Mucosa of descending colon (tissue), 3 donors: ENCODE measurements around the gene CALN1. TPM values are rescaled to one million over a fixed set of nuclear protein-coding genes. Genes with fewer than 3 reads are reported as not detected.

Experiments used
- ATAC-seq: fragments of 200-7000 bp; cut with Tn5 transposase; one replicate; pipeline ENCODE4 v1.9.1; 2020; ENCODE audit warnings: mild to moderate bottlenecking, moderate library complexity
- DNase-seq, 3 donors: peaks; one replicate each; pipeline ENCODE4 v3.0.0-alpha.2; 2020
- H3K36me3 ChIP-seq: fragments of 200-600 bp; one replicate; pipeline ENCODE4 v1.8.0; 2021; ENCODE audit warnings: low read depth, mild to moderate bottlenecking
- H3K4me1 ChIP-seq: fragments of 200-600 bp; one replicate; pipeline ENCODE4 v1.8.0; 2021; ENCODE audit warnings: low read depth, mild to moderate bottlenecking
- H3K4me3 ChIP-seq: fragments of 200-600 bp; one replicate; pipeline ENCODE4 v1.8.0; 2021; ENCODE audit warnings: mild to moderate bottlenecking
- H3K9me3 ChIP-seq: fragments of 200-600 bp; one replicate; pipeline ENCODE4 v1.8.0; 2021; ENCODE audit warnings: mild to moderate bottlenecking
- CTCF ChIP-seq: fragments of 200-600 bp; IDR thresholded peaks from one replicate; pipeline ENCODE4 v1.8.0; 2022; ENCODE audit warnings: antibody characterized with exemption, mild to moderate bottlenecking
- intact Hi-C, 2 donors: fragments of 100-400 bp; cut with DNase I in 1 of 2; cut with micrococcal nuclease in 1 of 2; formaldehyde crosslinking; loops; one replicate each; pipeline versions ENCODE4 v1.11.0 to v1.11.1; 2022; cut with DNase I, micrococcal nuclease
- total RNA-seq, 3 donors: library from RNA; stranded (reverse); fragmentation: NEBNext Ultra II Directional in 2 of 3; extraction: Animal tissue kit (Norgen Biotek cat#: 25700) in 2 of 3; gene quantifications; one replicate each; pipeline versions ENCODE4 v1.2.1 to v1.2.4, GENCODE V29; 2021 to 2023
- donor health status: DM: no; HTN: no; CAD: no; lungs with moderate emphysema.
- donor health status: DM: no; HTN: no; CAD: no.
- donor health status: DM: no; HTN: yes; CAD: no.

Gene CALN1
- total RNA-seq, 3 donors from 2014 or later: not detected

- H3K9me3 ChIP-seq: peaks cover 6% of the 10 kb centered on the region
- H3K36me3 ChIP-seq: no peaks in the 10 kb centered on the region
- ATAC-seq: no peak
- H3K4me1 ChIP-seq: no peaks in the 10 kb centered on the region
- no peak for DNase-seq
- intact Hi-C loops: no loop called here
- no peak for TF ChIP-seq CTCF
- no peak overlapping the region for H3K4me3 ChIP-seq
Measured at GRCh38 chr7:72183835-72184234, 228.3 kb downstream of the CALN1 start.

- H3K4me3 ChIP-seq: no peak overlapping the region
- no peaks in the 10 kb centered on the region for H3K36me3 ChIP-seq
- no peak for TF ChIP-seq CTCF
- DNase-seq (no peak), ATAC-seq (no peak)
- H3K4me1 ChIP-seq: no peaks in the 10 kb centered on the region
- peaks cover 7% of the 10 kb centered on the region for H3K9me3 ChIP-seq
- intact Hi-C loops: no loop called here
Measured at GRCh38 chr7:72182036-72182435, 230.1 kb downstream of the CALN1 start.

- peaks cover 34% of the 10 kb centered on the region for H3K9me3 ChIP-seq
- TF ChIP-seq CTCF: no peak
- no peak for DNase-seq
- intact Hi-C loops: no loop called here
- no peak for ATAC-seq
- no peak overlapping the region for H3K4me3 ChIP-seq
- H3K4me1 ChIP-seq: no peaks in the 10 kb centered on the region
- no peaks in the 10 kb centered on the region for H3K36me3 ChIP-seq
Measured at GRCh38 chr7:72176875-72177274, 235.3 kb downstream of the CALN1 start.

GRCh38 chr7:72170475-72170874, 241.7 kb downstream of the CALN1 start:
- no peak for TF ChIP-seq CTCF
- peaks cover 44% of the 10 kb centered on the region for H3K9me3 ChIP-seq
- no peak for DNase-seq
- H3K36me3 ChIP-seq: no peaks in the 10 kb centered on the region
- intact Hi-C loops: no loop called here
- H3K4me1 ChIP-seq: no peaks in the 10 kb centered on the region
- ATAC-seq: no peak
- no peak overlapping the region for H3K4me3 ChIP-seq

GRCh38 chr7:72163271-72163670, 248.9 kb downstream of the CALN1 start:
- Histone ChIP-seq H3K4me1 (no peaks in the 10 kb centered on the region), H3K36me3 (no peaks in the 10 kb centered on the region), H3K4me3 (no peak overlapping the region), H3K9me3 (peaks cover 53% of the 10 kb centered on the region)
- no peak for ATAC-seq
- no peak for DNase-seq
- intact Hi-C loops: no loop called here
- TF ChIP-seq CTCF: no peak

- H3K9me3 ChIP-seq: peaks cover 53% of the 10 kb centered on the region
- ATAC-seq (no peak), DNase-seq (no peak)
- H3K4me3 ChIP-seq: no peak overlapping the region
- no peaks in the 10 kb centered on the region for H3K36me3 ChIP-seq
- no peaks in the 10 kb centered on the region for H3K4me1 ChIP-seq
- TF ChIP-seq CTCF: no peak
- intact Hi-C loops: no loop called here
Measured at GRCh38 chr7:72161534-72161933, 250.6 kb downstream of the CALN1 start.
